GM18498 (cell line): ENCODE measurements around the gene ERRFI1.

Source experiments
- ATAC-seq: cut with Tn5 transposase; IDR thresholded peaks from one replicate; pipeline ENCODE4 v1.9.1; 2021; ENCODE audit warnings: mild to moderate bottlenecking, moderate library complexity; ENCODE audit not compliant: unreplicated experiment

Gene ERRFI1

DNA sequence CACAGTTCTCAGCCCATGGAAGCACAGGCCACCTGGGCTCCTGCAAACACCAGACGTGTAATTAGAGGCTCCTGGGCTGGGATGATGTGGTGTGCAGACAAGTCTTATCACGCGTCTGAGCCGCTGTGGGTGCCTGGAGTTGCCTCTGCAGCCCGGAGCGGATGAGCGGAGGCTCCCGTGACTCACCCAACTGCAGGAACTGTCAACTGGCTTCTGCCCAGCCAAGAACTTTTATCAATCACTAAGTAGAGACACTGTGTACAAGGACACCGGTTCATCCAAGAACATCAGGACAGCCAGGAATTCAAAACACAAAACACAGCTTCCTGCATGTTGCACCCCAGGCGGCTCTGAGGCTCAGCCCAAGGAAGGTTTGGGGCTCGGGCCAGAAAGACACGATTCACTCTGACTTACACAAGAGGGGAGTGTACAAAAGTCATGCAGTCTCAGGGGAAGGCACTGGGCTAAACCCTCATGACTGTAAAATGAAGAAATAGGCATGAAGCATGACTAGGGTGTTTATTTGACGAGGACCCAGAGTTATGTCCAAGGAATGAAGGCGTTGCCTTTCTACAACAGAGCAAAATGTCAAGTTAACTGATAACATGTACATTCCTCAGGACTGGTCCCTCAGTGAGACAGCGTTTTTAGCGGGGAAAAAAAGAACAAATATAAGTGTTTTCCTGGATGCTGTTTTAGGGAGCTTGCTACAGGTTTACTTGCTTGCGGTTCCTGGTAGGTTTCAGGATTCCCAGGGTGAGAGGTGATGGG, 21.1 kb downstream of the ERRFI1 start:
- no peak for ATAC-seq

GRCh38 chr1:8004113-8004802, 21.9 kb downstream of the ERRFI1 start:
- ATAC-seq: no peak

DNA sequence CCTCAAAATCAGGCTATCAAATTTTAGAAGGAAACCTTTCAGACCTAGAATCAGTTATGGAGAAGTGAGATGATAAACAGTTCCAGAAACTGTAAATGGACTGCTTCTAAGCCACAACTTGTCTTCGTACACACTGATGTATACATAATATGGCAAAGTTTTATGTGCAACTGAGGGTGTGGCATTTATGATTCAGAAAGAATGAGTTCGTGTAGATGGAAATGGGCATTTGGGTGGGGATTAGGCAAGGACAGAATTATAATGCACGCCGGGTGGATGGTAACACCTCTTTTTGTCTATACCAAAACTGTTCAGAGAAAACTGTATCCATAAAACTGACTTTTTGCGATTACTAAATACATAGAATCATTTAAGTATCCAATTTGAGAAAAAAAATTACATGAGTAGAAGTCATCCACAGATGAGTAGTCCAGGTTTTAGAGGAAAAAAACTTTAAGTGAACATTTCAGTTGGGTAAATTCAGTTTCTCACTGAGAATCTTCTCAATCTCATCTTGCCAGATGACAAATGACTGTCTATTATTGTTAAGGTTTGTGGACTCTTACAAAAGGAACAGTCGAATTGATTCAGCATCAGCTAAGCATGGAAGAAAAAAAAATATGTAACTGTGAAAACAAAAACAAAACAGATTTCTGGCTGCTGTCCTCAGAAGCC, 22.5 kb downstream of the ERRFI1 start:
- no peak for ATAC-seq

GRCh38 chr1:8002921-8003320, 23.2 kb downstream of the ERRFI1 start:
- ATAC-seq: no peak

DNA sequence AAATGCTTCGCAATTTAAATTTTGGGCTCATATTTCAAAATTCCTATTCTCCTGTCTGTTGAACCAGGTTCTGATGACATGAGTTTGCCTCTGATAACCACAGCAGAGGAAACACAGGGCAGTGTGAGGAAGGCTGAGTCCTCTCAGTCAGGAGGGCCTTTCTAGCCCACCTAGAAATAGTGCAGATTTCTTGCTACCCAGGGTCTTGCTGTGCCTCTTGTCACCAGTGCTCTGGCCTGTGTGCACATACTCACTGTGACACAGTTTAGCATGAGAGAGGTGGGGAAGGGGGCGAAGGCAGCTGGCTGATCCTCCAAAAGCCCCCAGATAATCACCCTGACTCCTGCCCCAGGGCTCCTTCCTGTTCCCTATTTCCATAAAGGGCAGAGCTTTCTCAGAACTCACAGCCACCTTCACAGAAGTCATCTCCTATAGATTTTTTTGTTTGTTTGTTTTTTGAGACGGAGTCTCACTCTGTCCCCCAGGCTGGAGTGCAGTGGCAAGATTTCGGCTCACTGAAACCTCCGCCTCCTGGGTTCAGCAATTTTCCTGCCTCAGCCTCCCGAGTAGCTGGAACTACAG, 23.7 kb downstream of the ERRFI1 start:
- no peak for ATAC-seq

DNA sequence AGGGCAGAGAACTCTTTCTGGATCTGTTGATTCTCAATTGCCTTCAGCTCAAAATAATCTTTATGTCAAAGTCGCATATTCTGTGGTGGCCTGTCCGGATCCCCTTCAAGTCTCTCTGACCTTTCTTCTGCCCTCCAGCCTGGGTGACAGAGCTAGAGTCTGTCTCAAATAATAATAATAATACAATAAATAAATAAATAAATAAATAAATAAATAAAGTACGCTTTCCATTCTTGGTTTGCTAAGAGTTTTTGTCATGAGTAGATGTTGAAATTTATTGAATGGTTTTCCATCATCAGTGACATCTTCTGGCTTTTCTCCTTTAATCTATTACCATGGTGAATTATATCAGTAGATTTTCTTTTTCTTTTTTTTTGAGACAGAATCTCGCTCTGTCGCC, 30.7 kb downstream of the ERRFI1 start:
- no peak for ATAC-seq

- ATAC-seq: no peak
These were observed 31.3 kb downstream of the ERRFI1 start for GRCh38 chr1:7994827-7995226.

DNA sequence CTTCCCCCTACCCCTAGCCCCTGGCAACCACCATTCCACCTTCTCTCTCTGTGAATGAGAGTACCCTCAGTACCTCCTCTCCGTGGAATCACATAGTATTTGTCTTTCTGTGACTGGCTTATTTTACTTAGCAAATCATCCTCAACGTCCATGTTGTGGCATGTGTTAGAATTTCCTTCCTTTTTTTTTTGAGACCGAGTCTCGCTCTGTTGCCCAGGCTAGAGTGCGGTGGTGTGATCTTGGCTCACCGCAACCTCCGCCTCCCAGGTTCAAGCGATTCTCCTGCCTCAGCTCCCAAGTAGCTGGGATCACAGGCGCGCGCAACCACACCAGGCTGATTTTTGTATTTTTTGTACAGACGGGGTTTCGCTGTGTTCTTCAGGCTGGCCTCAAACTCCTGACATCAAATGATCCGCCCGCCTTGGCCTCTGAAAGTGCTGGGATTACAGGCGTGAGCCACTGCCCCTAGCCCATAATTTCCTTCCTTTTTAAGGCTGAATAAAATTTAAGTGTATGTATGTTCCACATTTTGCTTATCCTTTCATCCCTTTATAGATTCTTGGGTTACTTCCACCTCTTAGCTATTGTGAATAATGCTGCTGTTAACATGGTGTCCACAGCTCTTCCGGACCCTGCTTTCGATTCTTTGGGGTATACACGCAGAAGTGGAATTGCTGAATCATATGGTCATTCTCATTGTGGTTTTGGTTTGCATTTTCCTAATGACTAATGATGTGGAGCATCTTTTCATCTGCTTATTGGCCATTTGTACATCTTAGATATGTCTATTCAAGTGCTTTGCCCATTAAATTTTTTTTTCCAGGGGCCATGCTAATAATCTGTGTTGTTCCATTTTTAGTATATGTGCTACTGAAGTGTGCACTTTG, 32.3 kb downstream of the ERRFI1 start:
- ATAC-seq: peak; percentile 70

GRCh38 chr1:7992885-7993284, 33.2 kb downstream of the ERRFI1 start:
- ATAC-seq: no peak

- ATAC-seq: no peak
These were observed 34.3 kb downstream of the ERRFI1 start for GRCh38 chr1:7991504-7992440.

- no peak for ATAC-seq
These were observed 36.2 kb downstream of the ERRFI1 start for GRCh38 chr1:7989762-7990428.

DNA sequence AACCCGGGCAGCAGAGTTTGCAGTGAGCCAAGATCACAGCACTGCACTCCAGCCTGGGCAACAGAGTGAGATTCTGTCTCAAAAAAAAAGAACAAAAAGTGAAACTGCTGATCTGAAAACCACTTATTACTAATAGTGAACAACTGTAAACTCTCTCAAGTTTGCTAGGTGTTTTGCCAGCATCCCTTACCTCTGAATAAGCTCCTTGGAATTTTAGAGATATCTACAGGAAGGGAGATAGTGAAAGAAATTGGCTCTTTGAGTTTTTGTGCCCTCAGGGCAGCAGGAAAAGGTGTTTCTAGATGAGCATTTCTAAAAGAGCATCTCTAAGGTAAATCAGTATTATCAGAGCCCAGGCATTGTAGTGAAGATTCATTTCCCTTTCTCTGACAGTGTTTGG, 37.5 kb downstream of the ERRFI1 start:
- no peak for ATAC-seq

- no peak for ATAC-seq
These were observed 38.6 kb downstream of the ERRFI1 start for GRCh38 chr1:7987528-7987927.

DNA sequence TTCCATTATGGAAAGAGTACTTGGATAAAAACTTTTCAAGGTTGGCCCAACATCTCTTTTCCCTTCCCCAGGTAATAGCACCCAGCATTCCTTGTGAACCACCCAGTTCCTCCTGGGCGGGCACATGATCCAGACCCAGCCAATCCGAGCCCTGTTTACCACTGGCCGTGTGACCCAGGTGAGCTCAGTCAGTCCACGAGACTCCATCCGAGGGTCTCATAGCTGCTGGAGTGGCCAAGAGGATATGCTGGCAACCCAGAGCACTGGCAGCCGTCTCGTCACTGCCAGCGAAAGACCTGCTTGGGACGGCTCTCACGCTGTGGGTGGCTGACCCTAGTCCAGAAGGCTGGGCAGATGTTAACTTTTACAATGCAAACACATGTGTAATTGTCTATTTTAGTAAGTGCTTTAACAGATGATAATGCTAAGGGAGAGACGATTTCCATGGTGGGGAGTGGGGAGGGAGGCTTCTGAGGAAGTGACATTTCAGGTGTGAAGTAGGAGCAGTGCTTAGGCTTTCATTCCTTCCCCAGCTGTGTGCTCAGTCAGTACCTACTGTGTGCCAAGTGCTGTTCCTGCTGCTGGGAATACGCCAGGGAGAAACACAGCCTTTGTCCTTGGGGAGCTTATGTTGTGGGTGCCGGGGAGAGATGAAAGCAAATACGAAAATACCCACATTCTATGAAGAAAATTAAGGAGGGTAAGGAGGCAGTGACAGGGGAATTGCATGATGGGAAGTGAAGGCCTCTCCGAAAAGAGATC, 40.1 kb downstream of the ERRFI1 start:
- no peak for ATAC-seq

GRCh38 chr1:7984811-7985210, 41.3 kb downstream of the ERRFI1 start:
- ATAC-seq: no peak

- no peak for ATAC-seq
These were observed 42.9 kb downstream of the ERRFI1 start for GRCh38 chr1:7983086-7983778.

GRCh38 chr1:7980984-7981383, 45.1 kb downstream of the ERRFI1 start:
- no peak for ATAC-seq
